ENCODE measurements around the gene FAM240B. TPM values are rescaled to one million over a fixed set of nuclear protein-coding genes. Genes with fewer than 3 reads are reported as not detected.

The FAM240B gene
- total and polyA plus RNA-seq, 7 experiments from 2014 or later: not detected

GRCh38 chr9:38662763-38663593 lies 57.0 kb downstream of the FAM240B start:
- Histone ChIP-seq H3K9me3 (ENCODE audit: control insufficient read depth in 2 of 3, low read length in 3 of 3) (no peaks in the 10 kb centered on the region), H3K4me1 (ENCODE audit: control insufficient read depth in 2 of 2, insufficient read depth in 2 of 2, low read length in 2 of 2) (no peaks in the 10 kb centered on the region), H3K27me3 (ENCODE audit: control insufficient read depth in 2 of 2, insufficient read depth in 2 of 2, low read length in 2 of 2) (no peaks in the 10 kb centered on the region), H3K27ac (ENCODE audit: low read depth, low read length) (no peak overlapping the region), H3K4me3 (ENCODE audit: low read length) (no peak overlapping the region), H3K36me3 (ENCODE audit: control insufficient read depth in 2 of 3, insufficient read depth in 3 of 3, low read length in 3 of 3) (no peaks in the 10 kb centered on the region)
- no peak overlapping the region for H3K27ac Mint-ChIP-seq
- H3K4me3 Mint-ChIP-seq: no peak overlapping the region
- H3K36me3 Mint-ChIP-seq: no peaks in the 10 kb centered on the region
- POLR2A ChIA-PET: no interaction called here
- H3K27me3 Mint-ChIP-seq: peaks cover 11 to 22% (median 16%) of the 10 kb centered on the region in 5 donors
- intact Hi-C loops (cut with micrococcal nuclease): no loop called here
- no peaks in the 10 kb centered on the region for H3K4me1 Mint-ChIP-seq
- no peak for DNase-seq
- ATAC-seq: no peak
- CTCF ChIA-PET: no interaction called here
- H3K9me3 Mint-ChIP-seq: no peaks in the 10 kb centered on the region

- Histone ChIP-seq H3K9me3 (ENCODE audit: control insufficient read depth in 2 of 3, low read length in 3 of 3) (no peaks in the 10 kb centered on the region), H3K27ac (ENCODE audit: low read depth, low read length) (no peak overlapping the region), H3K4me1 (ENCODE audit: control insufficient read depth in 2 of 2, insufficient read depth in 2 of 2, low read length in 2 of 2) (no peaks in the 10 kb centered on the region), H3K36me3 (ENCODE audit: control insufficient read depth in 2 of 3, insufficient read depth in 3 of 3, low read length in 3 of 3) (no peaks in the 10 kb centered on the region), H3K4me3 (ENCODE audit: low read length) (no peak overlapping the region), H3K27me3 (ENCODE audit: control insufficient read depth in 2 of 2, insufficient read depth in 2 of 2, low read length in 2 of 2) (peaks cover 0 to 2% of the 10 kb centered on the region in 2 donors)
- no peaks in the 10 kb centered on the region for H3K4me1 Mint-ChIP-seq
- H3K36me3 Mint-ChIP-seq: no peaks in the 10 kb centered on the region
- H3K27me3 Mint-ChIP-seq: peaks cover 8 to 36% (median 28%) of the 10 kb centered on the region in 5 donors
- no peaks in the 10 kb centered on the region for H3K9me3 Mint-ChIP-seq
- no peak overlapping the region for H3K4me3 Mint-ChIP-seq
- ATAC-seq: no peak
- DNase-seq: no peak
- no peak overlapping the region for H3K27ac Mint-ChIP-seq
- POLR2A ChIA-PET: no interaction called here
- CTCF ChIA-PET: no interaction called here
- intact Hi-C loops (cut with micrococcal nuclease): no loop called here
Observed at GRCh38 chr9:38659538-38659937, 60.4 kb downstream of the FAM240B start.

- intact Hi-C loops (cut with micrococcal nuclease): no loop called here
- POLR2A ChIA-PET: no interaction called here
- Mint-ChIP-seq H3K27ac (no peak overlapping the region), H3K9me3 (no peaks in the 10 kb centered on the region), H3K4me1 (no peaks in the 10 kb centered on the region), H3K27me3 (peaks cover 3 to 31% (median 20%) of the 10 kb centered on the region in 5 donors), H3K36me3 (no peaks in the 10 kb centered on the region), H3K4me3 (no peak overlapping the region)
- Histone ChIP-seq H3K36me3 (ENCODE audit: control insufficient read depth in 2 of 3, insufficient read depth in 3 of 3, low read length in 3 of 3) (no peaks in the 10 kb centered on the region), H3K4me1 (ENCODE audit: control insufficient read depth in 2 of 2, insufficient read depth in 2 of 2, low read length in 2 of 2) (no peaks in the 10 kb centered on the region), H3K27ac (ENCODE audit: low read depth, low read length) (no peak overlapping the region), H3K4me3 (ENCODE audit: low read length) (no peak overlapping the region), H3K9me3 (ENCODE audit: control insufficient read depth in 2 of 3, low read length in 3 of 3) (no peaks in the 10 kb centered on the region), H3K27me3 (ENCODE audit: control insufficient read depth in 2 of 2, insufficient read depth in 2 of 2, low read length in 2 of 2) (peaks cover 0 to 2% of the 10 kb centered on the region in 2 donors)
- no peak for ATAC-seq
- CTCF ChIA-PET: no interaction called here
- no peak for DNase-seq
Observed at GRCh38 chr9:38656896-38657295, 63.0 kb downstream of the FAM240B start.

- Mint-ChIP-seq H3K4me3 (no peak overlapping the region), H3K4me1 (no peaks in the 10 kb centered on the region), H3K27me3 (peaks cover 0 to 23% (median 16%) of the 10 kb centered on the region in 5 donors), H3K9me3 (no peaks in the 10 kb centered on the region), H3K27ac (no peak overlapping the region), H3K36me3 (no peaks in the 10 kb centered on the region)
- Histone ChIP-seq H3K9me3 (ENCODE audit: control insufficient read depth in 2 of 3, low read length in 3 of 3) (no peaks in the 10 kb centered on the region), H3K27me3 (ENCODE audit: control insufficient read depth in 2 of 2, insufficient read depth in 2 of 2, low read length in 2 of 2) (no peaks in the 10 kb centered on the region), H3K4me3 (ENCODE audit: low read length) (no peak overlapping the region), H3K27ac (ENCODE audit: low read depth, low read length) (no peak overlapping the region), H3K36me3 (ENCODE audit: control insufficient read depth in 2 of 3, insufficient read depth in 3 of 3, low read length in 3 of 3) (no peaks in the 10 kb centered on the region), H3K4me1 (ENCODE audit: control insufficient read depth in 2 of 2, insufficient read depth in 2 of 2, low read length in 2 of 2) (no peaks in the 10 kb centered on the region)
- ATAC-seq (no peak), DNase-seq (no peak)
- ChIA-PET POLR2A (no interaction called here), CTCF (no interaction called here)
- intact Hi-C loops (cut with micrococcal nuclease): no loop called here
Observed at GRCh38 chr9:38652486-38652885, 67.4 kb downstream of the FAM240B start.

- ChIA-PET POLR2A (no interaction called here), CTCF (no interaction called here)
- no peaks in the 10 kb centered on the region for H3K4me1 ChIP-seq (ENCODE audit: control insufficient read depth in 2 of 2, insufficient read depth in 2 of 2, low read length in 2 of 2)
- no peaks in the 10 kb centered on the region for H3K4me1 Mint-ChIP-seq
- H3K27ac ChIP-seq (ENCODE audit: low read depth, low read length): no peak overlapping the region
- no peaks in the 10 kb centered on the region for H3K27me3 ChIP-seq (ENCODE audit: control insufficient read depth in 2 of 2, insufficient read depth in 2 of 2, low read length in 2 of 2)
- intact Hi-C loops (cut with micrococcal nuclease): no loop called here
- no peak for DNase-seq
- H3K9me3 Mint-ChIP-seq: no peaks in the 10 kb centered on the region
- H3K4me3 Mint-ChIP-seq: no peak overlapping the region
- peaks cover 0 to 23% (median 16%) of the 10 kb centered on the region in 5 donors for H3K27me3 Mint-ChIP-seq
- no peaks in the 10 kb centered on the region for H3K9me3 ChIP-seq (ENCODE audit: control insufficient read depth in 2 of 3, low read length in 3 of 3)
- no peaks in the 10 kb centered on the region for H3K36me3 Mint-ChIP-seq
- H3K27ac Mint-ChIP-seq: no peak overlapping the region
- no peak overlapping the region for H3K4me3 ChIP-seq (ENCODE audit: low read length)
- ATAC-seq: no peak
- no peaks in the 10 kb centered on the region for H3K36me3 ChIP-seq (ENCODE audit: control insufficient read depth in 2 of 3, insufficient read depth in 3 of 3, low read length in 3 of 3)
Observed at GRCh38 chr9:38652044-38652443, 67.9 kb downstream of the FAM240B start.

GRCh38 chr9:38651400-38652042 lies 68.4 kb downstream of the FAM240B start:
- intact Hi-C loops (cut with micrococcal nuclease): no loop called here
- Mint-ChIP-seq H3K4me3 (no peak overlapping the region), H3K36me3 (no peaks in the 10 kb centered on the region), H3K9me3 (no peaks in the 10 kb centered on the region), H3K27me3 (peaks cover 0 to 22% (median 14%) of the 10 kb centered on the region in 5 donors), H3K27ac (no peak overlapping the region), H3K4me1 (no peaks in the 10 kb centered on the region)
- ChIA-PET CTCF (no interaction called here), POLR2A (no interaction called here)
- Histone ChIP-seq H3K27me3 (ENCODE audit: control insufficient read depth in 2 of 2, insufficient read depth in 2 of 2, low read length in 2 of 2) (no peaks in the 10 kb centered on the region), H3K4me3 (ENCODE audit: low read length) (no peak overlapping the region), H3K27ac (ENCODE audit: low read depth, low read length) (no peak overlapping the region), H3K9me3 (ENCODE audit: control insufficient read depth in 2 of 3, low read length in 3 of 3) (no peaks in the 10 kb centered on the region), H3K4me1 (ENCODE audit: control insufficient read depth in 2 of 2, insufficient read depth in 2 of 2, low read length in 2 of 2) (no peaks in the 10 kb centered on the region), H3K36me3 (ENCODE audit: control insufficient read depth in 2 of 3, insufficient read depth in 3 of 3, low read length in 3 of 3) (no peaks in the 10 kb centered on the region)
- ATAC-seq: no peak
- DNase-seq: no peak

GRCh38 chr9:38650564-38650963 lies 69.4 kb downstream of the FAM240B start:
- Histone ChIP-seq H3K36me3 (ENCODE audit: control insufficient read depth in 2 of 3, insufficient read depth in 3 of 3, low read length in 3 of 3) (no peaks in the 10 kb centered on the region), H3K27me3 (ENCODE audit: control insufficient read depth in 2 of 2, insufficient read depth in 2 of 2, low read length in 2 of 2) (no peaks in the 10 kb centered on the region), H3K9me3 (ENCODE audit: control insufficient read depth in 2 of 3, low read length in 3 of 3) (no peaks in the 10 kb centered on the region), H3K4me1 (ENCODE audit: control insufficient read depth in 2 of 2, insufficient read depth in 2 of 2, low read length in 2 of 2) (no peaks in the 10 kb centered on the region), H3K27ac (ENCODE audit: low read depth, low read length) (no peak overlapping the region), H3K4me3 (ENCODE audit: low read length) (no peak overlapping the region)
- H3K4me3 Mint-ChIP-seq: no peak overlapping the region
- no peak overlapping the region for H3K27ac Mint-ChIP-seq
- ATAC-seq: no peak
- intact Hi-C loops (cut with micrococcal nuclease): no loop called here
- CTCF ChIA-PET: no interaction called here
- H3K36me3 Mint-ChIP-seq: no peaks in the 10 kb centered on the region
- POLR2A ChIA-PET: no interaction called here
- peaks cover 0 to 16% (median 7%) of the 10 kb centered on the region in 5 donors for H3K27me3 Mint-ChIP-seq
- H3K4me1 Mint-ChIP-seq: no peaks in the 10 kb centered on the region
- DNase-seq: no peak
- H3K9me3 Mint-ChIP-seq: no peaks in the 10 kb centered on the region

All from naive thymus-derived CD4-positive, alpha-beta T cell (primary cell).